Keratinocyte (primary cell): ENCODE measurements around the gene MAU2. TPM values are rescaled to one million over a fixed set of nuclear protein-coding genes. Genes with fewer than 3 reads are reported as not detected.
"Not testable (repeated sequence)": the region's sequence is repeated elsewhere in the genome, so short reads cannot be mapped to it uniquely, and the experiment has no call there.

ENCODE experiments used
- DNase-seq: peaks from one replicate; pipeline ENCODE4 v3.0.0-alpha.2; 2011; ENCODE audit warnings: low read depth, missing footprints, low spot score
- FAIRE-seq: peaks from 2 replicates; lab custom pipeline; 2011; peaks lifted over from hg19 to GRCh38; lab: Jason Lieb, UNC
- H2AFZ ChIP-seq: 2 replicates; pipeline ENCODE4 v1.6.0; 2012; ENCODE audit warnings: low read length, control low read depth, inconsistent platforms; ENCODE audit not compliant: control insufficient read depth
- H3K27ac ChIP-seq: 2 replicates; pipeline ENCODE4 v1.5.1; 2011; ENCODE audit warnings: low read length; ENCODE audit not compliant: control insufficient read depth, insufficient read depth
- H3K27me3 ChIP-seq: 3 replicates; pipeline ENCODE4 v1.6.0; 2011; ENCODE audit warnings: low read length; ENCODE audit not compliant: control insufficient read depth, insufficient read depth; ENCODE audit errors: extremely low read depth
- H3K36me3 ChIP-seq, 2 experiments: 2 replicates in 1 of 2; 3 replicates in 1 of 2; pipeline ENCODE4 v1.5.1; 2011; ENCODE audit warnings: low read length in 2 of 2, mild to moderate bottlenecking in 1 of 2; ENCODE audit not compliant: control insufficient read depth in 2 of 2, insufficient read depth in 2 of 2; ENCODE audit errors: extremely low read depth in 1 of 2
- H3K4me1 ChIP-seq: 3 replicates; pipeline ENCODE4 v1.5.1; 2011; ENCODE audit warnings: low read length; ENCODE audit not compliant: control insufficient read depth, insufficient read depth; ENCODE audit errors: extremely low read depth
- H3K4me2 ChIP-seq: 3 replicates; pipeline ENCODE4 v1.6.0; 2011; ENCODE audit warnings: low read depth, low read length; ENCODE audit not compliant: control insufficient read depth, insufficient read depth; ENCODE audit errors: extremely low read depth
- H3K4me3 ChIP-seq, 3 experiments: fragments of 200-600 bp in 1 of 3; sonication (generic) in 1 of 3; 2 replicates in 2 of 3; 3 replicates in 1 of 3; pipeline ENCODE4 v1.5.1; 2011 to 2016; ENCODE audit warnings: low read length in 3 of 3, mild to moderate bottlenecking in 3 of 3, control low read depth in 2 of 3, inconsistent platforms in 1 of 3, low read depth in 1 of 3, mixed read lengths in 1 of 3, mixed run types in 1 of 3, moderate library complexity in 1 of 3; ENCODE audit not compliant: control insufficient read depth in 2 of 3, insufficient read depth in 2 of 3; ENCODE audit errors: extremely low read depth in 1 of 3
- H3K79me2 ChIP-seq: 2 replicates; pipeline ENCODE4 v1.6.0; 2012; ENCODE audit warnings: low read length; ENCODE audit not compliant: control insufficient read depth, insufficient read depth
- H3K9ac ChIP-seq: 3 replicates; pipeline ENCODE4 v1.6.0; 2011; ENCODE audit warnings: low read length; ENCODE audit not compliant: control insufficient read depth, insufficient read depth; ENCODE audit errors: extremely low read depth
- H3K9me1 ChIP-seq: 3 replicates; pipeline ENCODE4 v1.6.0; 2011; ENCODE audit warnings: low read length; ENCODE audit not compliant: control insufficient read depth, insufficient read depth; ENCODE audit errors: extremely low read depth
- H3K9me3 ChIP-seq: 2 replicates; pipeline ENCODE4 v1.5.1; 2012; ENCODE audit warnings: low read depth, low read length; ENCODE audit not compliant: control insufficient read depth
- H4K20me1 ChIP-seq: 3 replicates; pipeline ENCODE4 v1.6.0; 2011; ENCODE audit warnings: low read length; ENCODE audit not compliant: control insufficient read depth, insufficient read depth; ENCODE audit errors: extremely low read depth
- CTCF ChIP-seq, 3 experiments: IDR thresholded peaks in 1 of 3; conservative IDR thresholded peaks in 1 of 3; optimal IDR thresholded peaks in 1 of 3; 2 replicates in 2 of 3; 3 replicates in 1 of 3; pipeline versions ENCODE3 to v1.5.1; 2011; ENCODE audit warnings: low read length in 3 of 3, mild to moderate bottlenecking in 3 of 3, moderate library complexity in 2 of 3, control low read depth in 1 of 3, inconsistent platforms in 1 of 3; ENCODE audit not compliant: insufficient read depth in 2 of 3; ENCODE audit errors: extremely low read depth in 1 of 3
- EZH2 ChIP-seq: IDR thresholded peaks from one replicate; pipeline ENCODE4 v1.6.1; 2012; ENCODE audit warnings: inconsistent platforms, mild to moderate bottlenecking, low read length, moderate library complexity
- dilution Hi-C: fragments of 300-500 bp; cut with MboI; formaldehyde crosslinking; loops from one replicate; pipeline ENCODE4 v1.7.0; 2020; ENCODE audit warnings: low sequenced_read_pairs; ENCODE audit not compliant: extremely low pct_ligation_motif_present
- polyA plus RNA-seq, 5 experiments: library from polyadenylated mRNA; depleted of rRNA in 3 of 5; stranded (reverse) in 3 of 5; stranded (forward) in 1 of 5; unstranded in 1 of 5; fragments of >200 nt; gene quantifications; 1 replicate in 1 of 5; 2 replicates in 3 of 5; 3 replicates in 1 of 5; pipeline versions ENCODE4 v1.2.1 to v1.2.3, GENCODE V29; 2011 to 2012; ENCODE audit warnings: missing spikeins in 2 of 5, low read depth in 1 of 5, low replicate concordance in 1 of 5

The MAU2 gene
- polyA plus RNA-seq, 1 donor (not counting 4 experiments of a cell fraction or from before 2014, with no cell fraction given) = 10.3 TPM

GRCh38 chr19:19348266-19348665 lies 27.6 kb downstream of the MAU2 start:
- Histone ChIP-seq H3K4me1 (no peaks in the 10 kb centered on the region), H3K27ac (no peak overlapping the region), H4K20me1 (no peaks in the 10 kb centered on the region), H3K9me3 (no peaks in the 10 kb centered on the region), H3K4me3 (no peak overlapping the region), H3K27me3 (no peaks in the 10 kb centered on the region), H3K9ac (no peak overlapping the region), H3K9me1 (no peaks in the 10 kb centered on the region), H3K4me2 (no peak overlapping the region), H3K36me3 (peaks cover 16 to 44% of the 10 kb centered on the region in 2 experiments), H3K79me2 (no peaks in the 10 kb centered on the region), H2AFZ (no peak overlapping the region)
- no peak for TF ChIP-seq CTCF (optimal IDR thresholded peaks at IDR 0.05 in 1 of 3, IDR thresholded peaks at IDR 0.05 in 1 of 3, conservative IDR thresholded peaks at IDR 0.05 in 1 of 3; ENCODE audit: extremely low read depth in 1 of 3, insufficient read depth in 2 of 3, low read length in 3 of 3)
- no peak for TF ChIP-seq EZH2
- DNase-seq = no peak
- no peak for FAIRE-seq
- dilution Hi-C loops = no loop called here

- H3K4me2 ChIP-seq = no peak overlapping the region
- H3K79me2 ChIP-seq = no peaks in the 10 kb centered on the region
- H3K36me3 ChIP-seq = peaks cover 14 to 45% of the 10 kb centered on the region in 2 experiments
- no peak overlapping the region for H2AFZ ChIP-seq
- no peaks in the 10 kb centered on the region for H4K20me1 ChIP-seq
- no peaks in the 10 kb centered on the region for H3K27me3 ChIP-seq
- DNase-seq (no peak), FAIRE-seq (no peak)
- TF ChIP-seq EZH2 = no peak
- TF ChIP-seq CTCF (optimal IDR thresholded peaks at IDR 0.05 in 1 of 3, IDR thresholded peaks at IDR 0.05 in 1 of 3, conservative IDR thresholded peaks at IDR 0.05 in 1 of 3; ENCODE audit: extremely low read depth in 1 of 3, insufficient read depth in 2 of 3, low read length in 3 of 3) = no peak
- no peaks in the 10 kb centered on the region for H3K4me1 ChIP-seq
- no peaks in the 10 kb centered on the region for H3K9me3 ChIP-seq
- dilution Hi-C loops = no loop called here
- H3K9ac ChIP-seq = no peak overlapping the region
- H3K9me1 ChIP-seq = no peaks in the 10 kb centered on the region
- no peak overlapping the region for H3K4me3 ChIP-seq
- H3K27ac ChIP-seq = no peak overlapping the region
These were observed 28.7 kb downstream of the MAU2 start for GRCh38 chr19:19349365-19349764.

- H3K27ac ChIP-seq, H3K9me1 ChIP-seq, H4K20me1 ChIP-seq, H2AFZ ChIP-seq, FAIRE-seq, H3K79me2 ChIP-seq, H3K9ac ChIP-seq, H3K4me1 ChIP-seq, H3K4me2 ChIP-seq, H3K27me3 ChIP-seq, H3K9me3 ChIP-seq, H3K4me3 ChIP-seq, dilution Hi-C loops, DNase-seq: not testable (repeated sequence)
- peaks cover 14 to 40% of the 10 kb centered on the region in 2 experiments for H3K36me3 ChIP-seq
These were observed 30.1 kb downstream of the MAU2 start for GRCh38 chr19:19350756-19351155.
